ENCODE measurements around the gene KCNH8. TPM values are rescaled to one million over a fixed set of nuclear protein-coding genes. Genes with fewer than 3 reads are reported as not detected.

The KCNH8 gene
- total and polyA plus RNA-seq, 2 of the 4 experiments (the other 2 are of a cell fraction): not detected

DNA sequence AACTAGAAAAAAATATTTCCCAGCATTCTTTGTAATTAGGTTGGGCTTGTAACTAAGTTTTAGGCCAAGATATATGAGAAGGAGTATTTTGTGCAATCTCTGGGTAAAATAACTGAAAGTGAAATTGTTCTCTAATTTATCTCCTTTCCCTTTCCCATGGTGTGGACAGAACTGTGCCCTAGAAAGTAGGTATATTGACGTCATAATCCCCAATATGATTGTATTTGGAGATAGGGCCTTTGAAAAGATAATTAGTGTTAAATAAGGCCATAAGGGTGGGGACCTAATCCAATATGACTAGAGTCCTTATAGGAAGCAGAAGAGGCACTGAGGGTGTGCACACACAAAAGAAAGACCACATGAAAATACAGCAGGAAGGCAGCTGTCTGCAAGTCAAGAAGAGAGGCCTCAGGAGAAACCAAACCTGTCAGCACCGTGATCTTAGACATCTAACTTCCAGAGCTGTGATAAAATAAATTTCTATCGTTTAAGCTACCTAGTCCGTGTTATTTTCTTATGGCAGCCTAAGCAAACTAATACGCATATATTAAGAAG is 106.6 kb downstream of the KCNH8 start:
- whole genome bisulfite sequencing, 2 experiments (ENCODE audit: extremely low coverage in 2 of 2, insufficient read length in 1 of 2): no CpG with 5 or more reads among the region's 5 CpGs
- H4K8ac ChIP-seq (ENCODE audit: low read depth in 2 of 2, low read length in 2 of 2): no peak overlapping the region
- no peak overlapping the region for H3K4me3 ChIP-seq (ENCODE audit: insufficient read depth, low read depth, low read length)
- no peak overlapping the region for H3K14ac ChIP-seq (replicated peaks; ENCODE audit: low read depth, low read length)
- no peaks in the 10 kb centered on the region for H3K36me3 ChIP-seq (ENCODE audit: control insufficient read depth, insufficient read depth, low read length)
- no peak overlapping the region for H2BK120ac ChIP-seq (ENCODE audit: low read depth, low read length)
- POLR2A ChIA-PET (ENCODE audit: unreplicated experiment): no interaction called here
- H3K4ac ChIP-seq (ENCODE audit: low read depth, low read length): no peak overlapping the region
- no peak overlapping the region for H4K5ac ChIP-seq (ENCODE audit: low read depth, low read length)
- H3K56ac ChIP-seq (ENCODE audit: extremely low read depth, insufficient read depth, low read length): no peak overlapping the region
- H2AFZ ChIP-seq (replicated peaks; ENCODE audit: low read length, poor library complexity): no peak overlapping the region
- H3K23ac ChIP-seq (ENCODE audit: low read depth, low read length): no peak overlapping the region
- dilution Hi-C loops (cut with HindIII; ENCODE audit: low sequenced_read_pairs, unreplicated experiment) (no loop called here), in situ Hi-C loops (cut with MboI; ENCODE audit: low sequenced_read_pairs) (no loop called here), intact Hi-C loops (cut with micrococcal nuclease) (no loop called here)
- no peak overlapping the region for H2AK5ac ChIP-seq (ENCODE audit: low read depth, low read length)
- no peak for ATAC-seq (ENCODE audit: low read depth)
- no peak overlapping the region for H2AK9ac ChIP-seq (replicated peaks; ENCODE audit: low read depth, low read length, poor library complexity)
- H2BK15ac ChIP-seq (ENCODE audit: low read depth, low read length): no peak overlapping the region
- H2BK20ac ChIP-seq (ENCODE audit: low read depth, low read length): no peak overlapping the region
- no peak overlapping the region for H3K18ac ChIP-seq (ENCODE audit: low read depth, low read length)
- no peaks in the 10 kb centered on the region for H3K79me1 ChIP-seq (ENCODE audit: low read depth in 1 of 2, low read length in 2 of 2)
- no peak overlapping the region for H4K91ac ChIP-seq (ENCODE audit: insufficient read depth, low read depth, low read length)
- H4K20me1 ChIP-seq (ENCODE audit: insufficient read depth, low read length): no peaks in the 10 kb centered on the region
- no peaks in the 10 kb centered on the region for H3K9me1 ChIP-seq (ENCODE audit: insufficient read depth, low read length)
- no peaks in the 10 kb centered on the region for H3K4me1 ChIP-seq (ENCODE audit: control insufficient read depth, insufficient read depth, low read length)
- no peaks in the 10 kb centered on the region for H3K27me3 ChIP-seq (ENCODE audit: control insufficient read depth, insufficient read depth, low read length)
- peaks cover 2% of the 10 kb centered on the region; the same call in 1 of the 2 replicates for H3K9me3 ChIP-seq (ENCODE audit: control insufficient read depth, insufficient read depth, low read length)
- H3K9ac ChIP-seq (ENCODE audit: low read depth, low read length): no peak overlapping the region
- no peak overlapping the region for H3K4me2 ChIP-seq (ENCODE audit: low read depth, low read length)
- TF ChIP-seq RFX5 (IDR thresholded peaks at IDR 0.05; ENCODE audit: low read depth, low read length) (no peak), BHLHE40 (IDR thresholded peaks at IDR 0.05; ENCODE audit: low read depth, low read length) (no peak), FOS (IDR thresholded peaks at IDR 0.05; ENCODE audit: low read depth, low read length) (no peak), CEBPB (IDR thresholded peaks at IDR 0.05; ENCODE audit: low read depth, low read length) (no peak), MAFK (IDR thresholded peaks at IDR 0.05; ENCODE audit: low read depth, low read length) (no peak), POLR2A (IDR thresholded peaks at IDR 0.05; ENCODE audit: low read depth, low read length) (no peak), MXI1 (IDR thresholded peaks at IDR 0.05; ENCODE audit: borderline replicate concordance, low read depth, low read length) (no peak), RAD21 (IDR thresholded peaks at IDR 0.05; ENCODE audit: low read length) (no peak), RCOR1 (IDR thresholded peaks at IDR 0.05; ENCODE audit: insufficient replicate concordance, low read length) (no peak), CHD1 (IDR thresholded peaks at IDR 0.05; ENCODE audit: low read depth, low read length) (no peak), SMC3 (IDR thresholded peaks at IDR 0.05; ENCODE audit: low read depth, low read length) (no peak), MAZ (IDR thresholded peaks at IDR 0.05; ENCODE audit: borderline replicate concordance, low read depth, low read length) (no peak), NFE2L2 (IDR thresholded peaks at IDR 0.05; ENCODE audit: low read depth, low read length) (no peak)
- TF ChIP-seq, protein P1, sequence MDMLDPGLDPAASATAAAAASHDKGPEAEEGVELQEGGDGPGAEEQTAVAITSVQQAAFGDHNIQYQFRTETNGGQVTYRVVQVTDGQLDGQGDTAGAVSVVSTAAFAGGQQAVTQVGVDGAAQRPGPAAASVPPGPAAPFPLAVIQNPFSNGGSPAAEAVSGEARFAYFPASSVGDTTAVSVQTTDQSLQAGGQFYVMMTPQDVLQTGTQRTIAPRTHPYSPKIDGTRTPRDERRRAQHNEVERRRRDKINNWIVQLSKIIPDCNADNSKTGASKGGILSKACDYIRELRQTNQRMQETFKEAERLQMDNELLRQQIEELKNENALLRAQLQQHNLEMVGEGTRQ (IDR thresholded peaks at IDR 0.05; ENCODE audit: low read depth, low read length): no peak
- TF ChIP-seq, protein P2, sequence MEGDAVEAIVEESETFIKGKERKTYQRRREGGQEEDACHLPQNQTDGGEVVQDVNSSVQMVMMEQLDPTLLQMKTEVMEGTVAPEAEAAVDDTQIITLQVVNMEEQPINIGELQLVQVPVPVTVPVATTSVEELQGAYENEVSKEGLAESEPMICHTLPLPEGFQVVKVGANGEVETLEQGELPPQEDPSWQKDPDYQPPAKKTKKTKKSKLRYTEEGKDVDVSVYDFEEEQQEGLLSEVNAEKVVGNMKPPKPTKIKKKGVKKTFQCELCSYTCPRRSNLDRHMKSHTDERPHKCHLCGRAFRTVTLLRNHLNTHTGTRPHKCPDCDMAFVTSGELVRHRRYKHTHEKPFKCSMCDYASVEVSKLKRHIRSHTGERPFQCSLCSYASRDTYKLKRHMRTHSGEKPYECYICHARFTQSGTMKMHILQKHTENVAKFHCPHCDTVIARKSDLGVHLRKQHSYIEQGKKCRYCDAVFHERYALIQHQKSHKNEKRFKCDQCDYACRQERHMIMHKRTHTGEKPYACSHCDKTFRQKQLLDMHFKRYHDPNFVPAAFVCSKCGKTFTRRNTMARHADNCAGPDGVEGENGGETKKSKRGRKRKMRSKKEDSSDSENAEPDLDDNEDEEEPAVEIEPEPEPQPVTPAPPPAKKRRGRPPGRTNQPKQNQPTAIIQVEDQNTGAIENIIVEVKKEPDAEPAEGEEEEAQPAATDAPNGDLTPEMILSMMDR (conservative IDR thresholded peaks at IDR 0.05; ENCODE audit: low read depth, low read length): no peak
- TF ChIP-seq, protein P3, sequence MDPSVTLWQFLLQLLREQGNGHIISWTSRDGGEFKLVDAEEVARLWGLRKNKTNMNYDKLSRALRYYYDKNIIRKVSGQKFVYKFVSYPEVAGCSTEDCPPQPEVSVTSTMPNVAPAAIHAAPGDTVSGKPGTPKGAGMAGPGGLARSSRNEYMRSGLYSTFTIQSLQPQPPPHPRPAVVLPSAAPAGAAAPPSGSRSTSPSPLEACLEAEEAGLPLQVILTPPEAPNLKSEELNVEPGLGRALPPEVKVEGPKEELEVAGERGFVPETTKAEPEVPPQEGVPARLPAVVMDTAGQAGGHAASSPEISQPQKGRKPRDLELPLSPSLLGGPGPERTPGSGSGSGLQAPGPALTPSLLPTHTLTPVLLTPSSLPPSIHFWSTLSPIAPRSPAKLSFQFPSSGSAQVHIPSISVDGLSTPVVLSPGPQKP (IDR thresholded peaks at IDR 0.05; ENCODE audit: borderline replicate concordance, low read depth, low read length): no peak
- DNase-seq: no peak
- H2BK5ac ChIP-seq (ENCODE audit: low read depth, low read length, poor library complexity, severe bottlenecking): no peak overlapping the region
- CTCF ChIA-PET: no interaction called here
- H3K27ac ChIP-seq (ENCODE audit: insufficient read depth, low read length): no peak overlapping the region
- BruUV-seq (replicated peaks): no TSS peak
